ENCODE measurements around the gene ZCCHC18. TPM values are rescaled to one million over a fixed set of nuclear protein-coding genes. Genes with fewer than 3 reads are reported as not detected.

Gene ZCCHC18
- total and polyA plus RNA-seq, 9 of the 15 experiments (the other 6 are each of a cell fraction or from before 2014, with no cell fraction given) = not detected

GRCh38 chrX:104085919-104086318 lies 26.4 kb upstream of the ZCCHC18 start:
- peak in 1 of 3 experiments; percentile 50 for TF ChIP-seq YY1 (IDR thresholded peaks at IDR 0.05; ENCODE audit: borderline replicate concordance in 1 of 3, control insufficient read depth in 1 of 3, extremely low read depth in 1 of 3, insufficient read depth in 3 of 3, insufficient read length in 1 of 3, insufficient replicate concordance in 2 of 3, low read depth in 1 of 3, low read length in 2 of 3)
- no peak for TF ChIP-seq NR1H2 (CRISPR knock-in tag; IDR thresholded peaks at IDR 0.05)
- DNase-seq (ENCODE audit: extremely low read depth in 1 of 4, low spot score in 3 of 4) (peak in 1 of 4 experiments; percentile 5), FAIRE-seq (no peak), ATAC-seq (no peak)
- in situ Hi-C loops (cut with MboI) (no loop called here), intact Hi-C loops (cut with micrococcal nuclease) (no loop called here)
- H3K27me3 ChIP-seq (ENCODE audit: control insufficient read depth in 2 of 2, insufficient read depth in 2 of 2, low read length in 2 of 2) = no peaks in the 10 kb centered on the region
- H3K4me2 ChIP-seq (ENCODE audit: insufficient read depth, low read length) = no peak overlapping the region
- CTCF ChIA-PET (ENCODE audit: low intra/inter-chr PET ratio) = no interaction called here
- BruUV-seq (replicated peaks) = no TSS peak
- no peaks in the 10 kb centered on the region for H3K4me1 ChIP-seq (replicated peaks in 1 of 2; ENCODE audit: control insufficient read depth in 2 of 2, insufficient read depth in 2 of 2, low read length in 2 of 2)
- no peaks in the 10 kb centered on the region for H3K36me3 ChIP-seq (ENCODE audit: control insufficient read depth, insufficient read depth, low read length)
- H3K79me2 ChIP-seq (ENCODE audit: control insufficient read depth, insufficient read depth, low read length) = no peaks in the 10 kb centered on the region
- no peak overlapping the region for H3K9ac ChIP-seq (ENCODE audit: insufficient read depth in 1 of 2, low read depth in 2 of 2, low read length in 2 of 2)
- H3K4me3 ChIP-seq = no peak overlapping the region
- H4K20me1 ChIP-seq (replicated peaks; ENCODE audit: control insufficient read depth, insufficient read depth, low read length) = no peaks in the 10 kb centered on the region
- POLR2A ChIA-PET = no interaction called here
- H3K27ac ChIP-seq (ENCODE audit: extremely low read depth, low read depth, low read length) = no peak overlapping the region
- no peaks in the 10 kb centered on the region for H3K9me3 ChIP-seq (replicated peaks; ENCODE audit: control insufficient read depth, insufficient read depth, low read depth, low read length)
- WGBS (ENCODE audit: insufficient coverage, low coverage, missing lambda C conversion rate) = 0% methylated on average over 3 of the region's 7 CpGs
- H2AFZ ChIP-seq (ENCODE audit: low read depth, low read length) = no peak overlapping the region
- H3K9me1 ChIP-seq (ENCODE audit: control insufficient read depth, insufficient read depth, low read length) = no peaks in the 10 kb centered on the region

- peak; percentile 64; the same call in 2 of the 3 replicates for ATAC-seq
- TF ChIP-seq, protein P1, sequence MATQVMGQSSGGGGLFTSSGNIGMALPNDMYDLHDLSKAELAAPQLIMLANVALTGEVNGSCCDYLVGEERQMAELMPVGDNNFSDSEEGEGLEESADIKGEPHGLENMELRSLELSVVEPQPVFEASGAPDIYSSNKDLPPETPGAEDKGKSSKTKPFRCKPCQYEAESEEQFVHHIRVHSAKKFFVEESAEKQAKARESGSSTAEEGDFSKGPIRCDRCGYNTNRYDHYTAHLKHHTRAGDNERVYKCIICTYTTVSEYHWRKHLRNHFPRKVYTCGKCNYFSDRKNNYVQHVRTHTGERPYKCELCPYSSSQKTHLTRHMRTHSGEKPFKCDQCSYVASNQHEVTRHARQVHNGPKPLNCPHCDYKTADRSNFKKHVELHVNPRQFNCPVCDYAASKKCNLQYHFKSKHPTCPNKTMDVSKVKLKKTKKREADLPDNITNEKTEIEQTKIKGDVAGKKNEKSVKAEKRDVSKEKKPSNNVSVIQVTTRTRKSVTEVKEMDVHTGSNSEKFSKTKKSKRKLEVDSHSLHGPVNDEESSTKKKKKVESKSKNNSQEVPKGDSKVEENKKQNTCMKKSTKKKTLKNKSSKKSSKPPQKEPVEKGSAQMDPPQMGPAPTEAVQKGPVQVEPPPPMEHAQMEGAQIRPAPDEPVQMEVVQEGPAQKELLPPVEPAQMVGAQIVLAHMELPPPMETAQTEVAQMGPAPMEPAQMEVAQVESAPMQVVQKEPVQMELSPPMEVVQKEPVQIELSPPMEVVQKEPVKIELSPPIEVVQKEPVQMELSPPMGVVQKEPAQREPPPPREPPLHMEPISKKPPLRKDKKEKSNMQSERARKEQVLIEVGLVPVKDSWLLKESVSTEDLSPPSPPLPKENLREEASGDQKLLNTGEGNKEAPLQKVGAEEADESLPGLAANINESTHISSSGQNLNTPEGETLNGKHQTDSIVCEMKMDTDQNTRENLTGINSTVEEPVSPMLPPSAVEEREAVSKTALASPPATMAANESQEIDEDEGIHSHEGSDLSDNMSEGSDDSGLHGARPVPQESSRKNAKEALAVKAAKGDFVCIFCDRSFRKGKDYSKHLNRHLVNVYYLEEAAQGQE (IDR thresholded peaks at IDR 0.05; ENCODE audit: borderline replicate concordance) = peak; percentile 43; the same call in 1 of the 2 replicates
- TF ChIP-seq, protein P1 (CRISPR knock-in tag; IDR thresholded peaks at IDR 0.05; ENCODE audit: low read depth) = no peak
- TF ChIP-seq BRD4 (IDR thresholded peaks at IDR 0.05) (no peak), RAD21 (CRISPR knock-in tag; conservative IDR thresholded peaks at IDR 0.05 in 1 of 2, IDR thresholded peaks at IDR 0.05 in 1 of 2) (peak; percentile 49 to 70)
Observed at GRCh38 chrX:104098151-104098808, 14.0 kb upstream of the ZCCHC18 start.

More at GRCh38 chrX:104098151-104098808, 14.0 kb upstream of the ZCCHC18 start:
- Histone ChIP-seq H3K36me3 (ENCODE audit: control insufficient read depth, insufficient read depth, low read length) (no peaks in the 10 kb centered on the region), H3K9ac (ENCODE audit: insufficient read depth in 1 of 2, low read depth in 2 of 2, low read length in 2 of 2) (no peak overlapping the region), H3K27me3 (ENCODE audit: control insufficient read depth in 2 of 2, insufficient read depth in 2 of 2, low read length in 2 of 2) (no peaks in the 10 kb centered on the region), H3K4me2 (ENCODE audit: insufficient read depth, low read length) (no peak overlapping the region), H3K4me3 (no peak overlapping the region), H3K9me1 (ENCODE audit: control insufficient read depth, insufficient read depth, low read length) (no peaks in the 10 kb centered on the region), H2AFZ (ENCODE audit: low read depth, low read length) (no peak overlapping the region), H3K9me3 (replicated peaks; ENCODE audit: control insufficient read depth, insufficient read depth, low read depth, low read length) (no peaks in the 10 kb centered on the region), H3K79me2 (ENCODE audit: control insufficient read depth, insufficient read depth, low read length) (no peaks in the 10 kb centered on the region), H3K4me1 (replicated peaks in 1 of 2; ENCODE audit: control insufficient read depth in 2 of 2, insufficient read depth in 2 of 2, low read length in 2 of 2) (no peaks in the 10 kb centered on the region), H3K27ac (ENCODE audit: extremely low read depth, low read depth, low read length) (no peak overlapping the region), H4K20me1 (replicated peaks; ENCODE audit: control insufficient read depth, insufficient read depth, low read length) (no peaks in the 10 kb centered on the region)
- FAIRE-seq (peak; percentile 84), DNase-seq (ENCODE audit: extremely low read depth in 1 of 4, low spot score in 3 of 4) (peak; percentile 31 to 65 (median 35))
- in situ Hi-C loops (cut with MboI) = no loop called here
- ChIA-PET POLR2A (no interaction called here), CTCF (ENCODE audit: low intra/inter-chr PET ratio) (interaction anchor here (0.8 to 2.1 kb wide), 2 partner anchors 38 to 173 kb away, joined by 3 to 9 read pairs; no protein-coding TSS in a partner anchor)
- WGBS (ENCODE audit: insufficient coverage, low coverage, missing lambda C conversion rate) = 0% methylated on average over 4 of the region's 4 CpGs
- no TSS peak for BruUV-seq (replicated peaks)
- intact Hi-C loops (cut with micrococcal nuclease) = loop anchor here (1.0 to 2.0 kb wide), 2 partner anchors 39 to 173 kb away; no protein-coding TSS in a partner anchor
